OCI-M1 (cell line): ENCODE data around the gene SCN2B.
"Not testable (repeated sequence)": the region's sequence is repeated elsewhere in the genome, so short reads cannot be mapped to it uniquely, and the experiment has no call there.

Experiments
- DNase-seq: peaks from one replicate; lab custom pipeline; 2025; lab: John Stamatoyannopoulos, UW

SCN2B gene

DNA sequence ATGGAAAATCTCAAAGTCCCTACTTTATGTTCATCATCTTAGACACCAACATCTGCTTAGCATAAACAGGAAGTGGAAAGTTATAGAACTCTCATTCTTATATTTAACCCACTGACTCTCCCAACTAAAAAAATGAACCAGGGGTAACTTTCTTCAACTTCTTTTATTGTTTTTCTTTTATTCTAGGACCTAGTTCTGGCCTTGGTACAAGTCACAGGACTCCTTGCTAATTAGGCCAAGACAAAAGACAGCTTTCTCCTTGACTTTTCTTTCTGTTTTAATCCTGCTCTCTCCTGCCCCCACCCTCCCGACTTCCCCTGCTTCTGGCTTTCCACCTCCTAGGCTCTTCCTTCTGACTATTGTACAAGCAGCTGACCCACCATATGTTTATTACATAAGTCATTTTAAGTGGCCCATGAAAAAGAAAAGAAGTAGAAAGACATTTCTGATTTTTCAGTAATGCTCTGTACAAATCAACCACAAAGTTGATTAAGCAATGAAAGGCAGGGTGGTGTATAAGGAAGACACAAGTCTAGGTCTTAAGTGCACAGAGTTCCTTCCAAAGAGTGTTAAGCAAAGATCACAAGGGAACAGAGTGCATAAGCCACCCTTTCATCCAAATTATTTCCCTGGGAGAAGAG lies 30.1 kb upstream of the SCN2B start:
- peak; percentile 82 for DNase-seq

DNA sequence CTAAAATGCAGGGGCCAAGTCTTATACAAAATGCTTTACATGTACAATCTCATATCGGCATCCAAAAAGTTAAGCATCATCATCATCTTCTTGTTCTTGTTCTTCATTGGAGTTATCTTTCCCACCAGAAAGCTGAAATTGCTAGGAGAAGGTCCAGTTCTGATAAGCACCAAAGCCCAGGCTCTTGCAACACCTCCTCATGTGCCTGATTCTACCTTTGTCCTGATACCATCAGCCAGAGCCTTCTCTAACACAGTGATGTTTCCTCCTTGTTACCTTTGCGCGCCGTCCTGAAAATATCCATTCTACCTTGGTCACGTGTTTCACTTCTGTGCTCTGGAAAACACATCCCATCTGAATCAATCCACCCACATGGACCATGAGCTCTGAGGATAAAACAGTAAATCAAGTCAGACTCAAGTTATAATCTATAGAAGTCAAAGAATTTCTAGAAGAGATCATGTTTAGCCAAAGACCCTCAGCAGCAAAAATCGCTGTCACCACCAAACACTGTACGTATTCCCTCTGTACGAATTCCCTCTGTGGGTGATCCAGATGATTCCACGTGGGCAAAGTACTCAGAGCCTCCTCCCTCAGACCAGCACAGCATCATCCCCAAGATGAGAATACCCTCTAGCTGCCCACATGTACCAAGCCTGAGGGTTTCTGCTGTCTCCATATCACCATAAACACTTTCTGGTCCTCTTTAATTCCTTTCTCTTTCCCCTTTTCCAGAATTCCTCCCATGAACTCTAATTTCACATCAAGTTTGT lies 29.4 kb upstream of the SCN2B start:
- no peak for DNase-seq

DNA sequence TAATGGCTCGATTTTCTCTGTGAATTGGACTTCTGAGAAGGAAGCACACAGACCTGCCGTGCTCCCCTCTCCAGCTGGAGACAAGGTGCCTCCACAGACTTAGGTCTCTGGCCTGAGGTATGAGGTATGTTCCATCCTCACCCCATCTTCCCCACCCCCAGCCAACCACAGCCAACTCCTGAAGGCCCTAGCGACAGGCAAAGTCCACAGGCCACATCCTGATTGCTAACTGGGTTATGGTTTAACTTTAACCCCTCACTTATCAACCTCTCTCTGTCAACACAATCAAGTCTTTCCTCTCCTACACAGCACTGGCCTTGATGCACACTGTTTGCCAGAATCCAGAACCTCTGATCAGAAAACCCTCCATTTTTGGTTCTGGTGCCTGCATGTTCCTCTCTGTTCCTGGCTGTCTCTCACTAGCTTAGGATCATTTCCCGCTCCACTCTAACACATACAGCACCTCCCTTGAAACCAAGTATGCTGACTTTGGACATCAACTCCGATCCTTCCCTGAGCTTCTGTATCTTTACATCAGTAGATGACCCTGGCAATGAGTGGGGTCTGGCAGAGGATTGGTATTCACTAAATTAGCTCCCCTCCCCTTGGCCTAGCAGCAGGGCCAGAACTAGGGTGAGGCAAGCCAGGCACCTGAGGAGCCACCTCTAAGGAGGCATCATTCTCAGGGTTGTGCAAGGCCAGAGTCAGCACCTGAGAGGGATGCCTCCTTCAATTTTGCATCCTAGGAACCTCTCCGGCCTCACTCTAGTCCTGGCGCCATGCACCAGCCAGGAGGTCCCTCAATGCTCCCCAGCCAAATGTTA lies 26.4 kb upstream of the SCN2B start:
- peak; percentile 54 for DNase-seq

DNA sequence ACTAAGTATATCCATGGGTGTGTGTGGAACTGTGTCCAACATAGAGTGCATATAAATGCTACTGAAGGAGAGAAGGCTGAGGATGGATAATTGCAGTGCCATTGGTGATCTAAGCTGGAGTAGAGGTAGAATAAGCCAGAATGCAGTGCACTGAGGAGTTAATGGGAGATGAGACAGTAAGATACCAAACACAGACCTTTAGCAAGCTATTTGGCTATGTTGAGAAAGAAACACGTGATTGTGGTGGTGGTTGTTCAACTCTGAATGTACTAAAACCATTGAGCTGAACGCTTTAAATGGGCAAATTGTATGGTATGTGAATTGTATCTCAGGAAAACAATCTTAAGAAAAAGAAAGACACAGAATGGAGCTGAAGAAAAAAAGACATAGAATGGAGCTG lies 25.5 kb upstream of the SCN2B start:
- DNase-seq, result peak; percentile 57

DNA sequence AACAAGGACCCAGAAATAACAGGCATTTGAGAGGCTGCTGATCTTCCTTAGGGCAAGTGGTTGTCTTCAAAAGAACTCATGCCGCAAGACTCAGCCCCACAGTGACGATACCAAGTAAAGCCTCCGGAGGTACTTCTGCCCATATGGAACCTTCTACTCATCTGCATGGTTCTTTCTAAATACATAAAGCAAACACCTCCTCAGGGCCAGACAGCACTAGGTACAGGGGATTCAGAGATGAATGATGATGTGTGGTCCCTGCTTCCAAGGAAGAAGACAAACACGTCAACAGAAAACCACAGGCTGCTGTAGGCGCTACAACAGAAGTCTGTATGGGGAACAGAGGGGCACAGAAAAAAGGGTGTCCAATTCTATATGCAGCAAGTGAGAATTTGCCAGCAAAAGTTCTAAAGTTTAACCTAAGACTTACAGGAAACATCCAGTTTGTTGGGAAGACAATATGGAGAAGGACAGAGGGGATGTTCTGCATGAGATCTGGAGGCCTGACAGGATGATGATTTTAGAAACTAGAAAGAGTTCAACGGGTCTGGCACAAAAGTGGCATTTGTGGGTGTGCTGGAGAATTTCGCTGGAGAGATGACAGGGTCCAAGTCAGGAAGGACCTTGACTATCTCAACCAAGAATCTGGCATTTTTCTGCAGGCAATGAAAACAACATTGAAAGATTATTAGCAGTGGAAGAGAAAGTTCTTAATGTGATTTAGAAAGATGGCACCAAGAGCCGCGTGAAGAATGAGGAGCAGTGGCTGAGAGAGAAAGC lies 24.7 kb upstream of the SCN2B start:
- no peak for DNase-seq

DNA sequence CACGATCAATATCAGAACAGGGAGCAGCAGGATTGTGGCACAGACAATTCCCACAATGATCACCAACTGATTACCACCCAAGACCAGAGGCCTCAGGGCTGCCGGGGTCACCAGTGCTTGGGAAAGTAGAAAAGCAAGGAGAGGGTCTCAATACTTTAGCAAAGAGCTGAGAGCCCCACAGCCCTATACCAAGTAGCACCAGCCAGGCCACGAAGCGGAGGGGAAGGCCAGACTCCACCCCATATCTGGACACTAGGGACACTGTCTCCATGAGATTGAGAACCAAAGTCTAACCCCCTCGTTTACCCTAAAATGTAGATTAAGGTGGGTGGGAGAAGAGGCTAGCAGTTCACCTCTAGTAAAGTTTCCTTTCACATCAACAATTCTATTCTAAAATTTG lies 24.1 kb upstream of the SCN2B start:
- no peak for DNase-seq

DNA sequence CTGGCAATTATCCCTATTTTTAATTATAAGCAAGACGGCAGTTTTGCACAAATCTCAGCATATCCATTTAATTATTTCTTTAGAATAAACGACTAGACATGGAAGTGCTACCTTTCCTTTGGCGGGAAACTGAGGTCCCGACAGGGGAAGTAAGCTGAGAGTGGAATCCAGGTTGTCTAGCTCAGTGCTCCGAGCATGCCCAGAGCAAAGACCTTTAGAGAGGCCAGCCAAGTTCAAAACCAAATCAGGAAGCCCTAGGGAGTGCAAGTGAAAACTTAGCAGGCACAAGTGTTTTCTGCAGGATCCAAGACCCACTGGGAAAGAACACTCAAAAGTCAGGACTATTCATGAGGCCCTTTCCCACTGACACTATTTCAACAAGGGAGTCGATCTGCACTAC lies 22.7 kb upstream of the SCN2B start:
- DNase-seq, result no peak

DNA sequence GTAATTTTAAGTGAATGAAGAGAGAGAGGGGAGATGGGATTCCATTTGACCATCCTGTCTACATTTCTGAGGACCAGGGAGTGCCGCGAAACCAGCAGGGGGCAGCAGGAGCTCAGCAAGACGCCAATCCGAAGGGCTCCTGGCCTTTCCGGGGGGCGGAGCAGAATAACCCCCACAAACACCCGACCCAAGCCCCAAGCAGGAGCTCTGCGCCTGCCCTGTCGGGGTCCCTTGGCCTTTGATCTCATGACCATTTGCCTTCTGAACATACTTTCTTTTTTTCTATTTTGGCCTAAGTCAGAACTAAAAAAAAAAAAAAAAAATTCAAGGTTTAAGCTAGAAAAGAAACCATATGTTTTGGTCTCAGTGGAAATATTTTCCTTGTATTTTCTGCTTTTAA lies 21.9 kb upstream of the SCN2B start:
- peak; percentile 91 for DNase-seq

DNA sequence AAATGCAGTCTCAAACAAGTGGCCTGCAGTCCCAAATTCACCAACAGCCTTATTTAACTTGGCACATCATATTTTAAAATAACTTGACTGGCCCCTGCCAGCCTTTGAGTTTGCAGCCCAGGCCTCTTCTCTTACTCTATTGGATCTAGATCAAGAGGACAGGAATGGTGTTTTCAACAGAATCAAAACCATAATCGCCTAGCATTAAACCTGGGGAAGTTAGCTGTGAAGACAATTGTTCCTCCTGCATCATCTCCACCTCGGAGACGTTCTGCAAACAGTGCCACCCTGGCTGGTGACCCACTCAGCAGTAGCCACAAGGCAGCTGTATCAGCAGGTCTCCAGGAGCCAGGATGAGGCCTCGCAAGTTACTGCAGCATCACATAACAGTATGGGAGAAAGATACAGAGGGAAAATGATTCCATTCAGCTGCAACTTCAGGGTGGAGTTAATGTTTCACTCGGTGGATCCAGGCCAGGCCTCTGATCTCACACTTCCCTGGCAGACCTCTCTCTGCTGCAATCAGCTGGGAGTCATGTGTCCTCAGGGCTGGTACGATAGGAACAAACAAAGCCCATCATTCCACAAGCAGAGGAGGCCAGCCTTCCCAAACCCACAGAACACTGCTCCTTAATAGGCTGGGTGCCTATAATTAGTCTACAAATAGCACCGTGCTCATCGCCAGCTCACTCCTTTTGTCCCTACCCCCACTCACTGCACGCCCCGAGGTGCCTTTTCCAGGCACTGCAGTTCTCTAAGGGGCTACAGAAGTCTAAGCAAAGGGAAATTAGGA lies 18.6 kb upstream of the SCN2B start:
- DNase-seq, result no peak

DNA sequence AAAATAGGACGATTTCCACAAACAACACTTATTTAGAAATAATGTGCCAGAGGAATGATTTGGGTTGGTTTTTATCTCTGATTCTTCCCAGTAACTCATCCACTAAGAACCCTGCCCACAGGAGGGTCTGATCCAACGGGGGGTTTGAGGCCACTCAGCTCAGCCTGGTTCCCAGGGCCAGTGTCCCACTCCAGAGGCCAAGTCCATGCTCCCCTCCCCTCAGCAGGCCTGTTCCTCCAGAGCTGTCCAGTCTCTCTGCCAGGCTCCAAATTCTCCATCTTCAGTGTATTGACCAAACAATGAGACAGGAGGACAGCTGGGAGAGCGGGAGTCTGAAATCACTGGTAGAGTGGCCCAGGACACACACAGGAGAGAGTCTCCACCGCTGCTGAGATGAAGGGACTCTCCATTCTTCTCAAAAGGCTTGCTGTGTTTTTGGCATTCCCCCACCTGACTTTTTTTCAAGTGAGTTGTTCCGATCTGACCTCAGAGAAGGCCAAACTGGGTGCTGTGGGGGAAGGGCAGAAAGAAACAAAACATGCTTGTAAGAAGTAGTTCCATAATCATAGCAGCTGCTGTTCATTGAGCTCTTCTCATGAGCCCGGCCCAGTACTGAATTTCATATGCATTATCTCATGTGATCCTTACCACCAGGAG lies 17.6 kb upstream of the SCN2B start:
- no peak for DNase-seq

DNA sequence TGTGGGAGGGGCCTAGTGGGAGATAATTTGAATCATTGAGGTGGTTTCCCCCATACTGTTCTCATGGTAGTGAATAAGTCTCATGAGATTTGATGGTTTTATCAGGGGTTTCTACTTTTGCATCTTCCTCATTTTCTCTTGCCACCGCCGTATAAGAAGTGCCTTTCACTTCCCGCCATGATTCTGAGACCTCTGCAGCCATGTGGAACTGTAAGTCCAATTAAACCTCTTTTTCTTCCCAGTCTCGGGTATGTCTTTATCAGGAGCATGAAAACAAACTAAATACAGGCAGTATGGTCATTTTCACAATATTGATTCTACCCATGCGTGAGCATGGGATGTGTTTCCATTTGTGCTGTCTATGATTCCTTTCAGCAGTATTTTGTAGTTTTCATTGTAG lies 16.4 kb upstream of the SCN2B start:
- DNase-seq, result not testable (repeated sequence)

DNA sequence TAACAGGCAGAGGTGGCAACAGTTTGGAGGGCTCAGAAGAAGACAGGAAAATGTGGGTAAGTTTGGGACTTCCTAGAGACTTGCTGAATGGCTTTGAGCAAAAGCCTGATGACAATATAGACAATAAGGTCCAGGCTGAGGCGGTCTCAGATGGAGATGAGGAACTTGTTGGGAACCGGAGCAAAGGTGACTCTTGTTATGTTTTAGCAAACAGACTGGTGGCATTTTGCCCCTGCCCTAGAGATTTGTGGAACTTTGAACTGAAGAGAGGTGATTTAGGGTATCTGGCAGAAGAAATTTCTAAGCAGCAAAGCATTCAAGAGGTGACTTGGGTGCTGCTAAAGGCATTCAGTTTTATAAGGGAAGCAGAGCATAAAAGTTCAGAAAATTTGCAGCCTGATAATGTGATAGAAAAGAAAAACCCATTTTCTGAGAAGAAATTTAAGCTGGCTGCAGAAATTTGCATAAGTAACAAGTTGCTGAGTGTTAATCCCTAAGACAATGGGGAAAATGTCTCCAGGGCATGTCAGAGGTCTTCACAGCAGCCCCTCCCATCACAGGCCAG lies 14.6 kb upstream of the SCN2B start:
- DNase-seq, result not testable (repeated sequence)

DNA sequence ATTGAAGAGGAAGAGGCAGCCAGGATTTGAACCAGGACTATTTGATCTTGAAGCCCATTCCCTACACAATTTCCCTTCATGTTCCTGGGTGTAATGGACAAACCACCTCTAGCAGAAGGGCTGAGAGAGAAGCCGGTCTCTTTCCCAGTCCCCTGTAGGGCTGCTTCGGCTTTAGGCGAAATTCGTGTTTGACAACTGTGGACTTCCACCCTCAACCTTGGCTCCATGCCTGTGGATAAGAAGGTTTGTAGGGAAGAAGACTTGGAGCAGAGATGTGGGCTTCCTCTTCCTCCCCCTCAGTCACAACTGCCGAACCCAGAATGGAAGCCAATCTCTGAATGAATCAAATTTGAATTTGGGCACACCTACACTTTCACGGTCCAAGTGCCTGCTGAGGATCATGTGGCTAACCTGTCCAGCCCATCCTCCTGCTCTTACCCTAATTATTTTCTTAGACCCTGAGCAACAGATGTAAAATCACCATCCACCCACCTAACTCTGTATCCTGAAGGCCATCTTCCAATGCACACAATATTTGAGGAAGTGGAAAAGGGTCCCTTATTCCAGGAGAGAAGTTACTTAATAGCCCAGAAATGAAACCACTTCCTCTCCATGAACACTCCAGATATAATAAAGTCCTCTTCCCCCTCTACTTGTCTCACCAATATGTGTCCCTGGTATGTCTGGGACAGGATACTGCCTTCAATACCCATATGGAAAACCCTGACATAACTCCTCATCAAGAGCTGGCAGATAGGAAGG lies 10.1 kb upstream of the SCN2B start:
- peak; percentile 38 for DNase-seq

DNA sequence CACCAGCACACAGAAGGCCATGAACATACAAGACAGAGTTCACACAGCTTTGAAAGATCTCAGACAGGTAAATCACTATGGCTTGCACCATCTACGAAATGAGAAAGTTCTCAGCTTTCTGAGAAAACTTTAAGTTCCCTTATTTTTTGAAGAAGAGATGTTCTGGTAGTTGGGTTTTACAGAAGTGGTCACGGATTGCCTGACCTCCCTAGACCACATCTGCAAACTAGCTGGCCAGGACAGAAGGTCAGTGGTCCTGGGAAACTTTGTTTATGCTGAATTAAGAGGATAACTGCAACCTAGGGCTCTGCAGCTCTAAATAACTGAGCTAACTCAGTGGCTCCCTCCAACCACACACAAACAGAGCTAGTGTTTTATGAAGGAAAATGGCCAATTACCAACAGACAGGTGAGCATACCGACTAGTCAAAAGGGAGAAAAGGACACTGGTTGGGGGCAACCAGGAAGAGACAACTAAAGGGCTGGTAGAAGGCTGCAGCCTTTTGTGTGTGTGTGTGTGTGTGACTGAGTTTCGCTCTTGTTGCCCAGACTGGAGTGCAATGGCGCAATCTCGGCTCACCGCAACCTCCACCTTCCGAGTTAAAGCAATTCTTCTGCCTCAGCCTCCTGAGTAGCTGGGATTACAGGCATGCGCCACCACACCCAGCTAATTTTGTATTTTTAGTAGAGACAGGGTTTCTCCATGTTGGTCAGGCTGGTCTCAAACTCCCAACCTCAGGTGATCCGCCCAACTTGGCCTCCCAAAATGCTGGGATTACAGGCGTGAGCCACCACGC lies 8.5 kb upstream of the SCN2B start:
- peak; percentile 64 for DNase-seq

DNA sequence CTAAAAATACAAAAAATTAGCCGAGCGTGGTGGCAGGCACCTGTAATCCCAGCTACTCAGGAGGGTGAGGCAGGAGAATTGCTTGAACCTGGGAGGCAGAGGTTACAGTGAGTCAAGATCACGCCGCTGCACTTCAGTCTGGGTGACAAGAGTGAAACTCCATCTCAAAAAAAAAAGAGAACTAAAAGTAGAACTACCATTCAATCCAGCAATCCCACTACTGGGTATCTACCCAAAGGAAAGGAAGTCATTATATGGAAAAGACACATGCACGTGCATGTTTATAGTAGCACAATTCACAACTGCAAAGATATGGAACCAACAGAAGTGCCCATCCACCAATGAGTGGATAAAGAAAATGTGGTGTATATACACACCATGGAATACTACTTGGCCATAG lies 7.3 kb upstream of the SCN2B start:
- not testable (repeated sequence) for DNase-seq

DNA sequence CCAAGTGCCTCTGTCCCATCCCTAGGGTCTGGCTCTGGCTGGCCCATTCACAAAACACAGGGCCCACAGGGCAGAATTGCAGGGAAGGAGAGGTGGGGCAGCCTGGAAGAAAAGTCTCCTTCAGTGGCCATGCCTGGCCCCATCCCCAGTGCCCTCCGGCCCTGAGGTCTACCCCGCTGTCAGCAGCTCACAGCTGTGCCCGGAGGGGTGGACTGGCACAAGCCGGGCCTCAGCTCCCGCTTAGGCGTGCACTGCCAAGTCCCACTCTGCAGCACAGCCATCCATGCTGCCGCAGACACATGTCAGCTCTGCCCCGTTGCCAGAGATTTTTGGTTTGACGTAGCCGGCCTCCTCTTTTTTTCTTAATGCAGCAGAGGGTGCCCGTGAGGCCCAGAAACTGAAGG lies 3.9 kb upstream of the SCN2B start:
- DNase-seq, result peak; percentile 69

DNA sequence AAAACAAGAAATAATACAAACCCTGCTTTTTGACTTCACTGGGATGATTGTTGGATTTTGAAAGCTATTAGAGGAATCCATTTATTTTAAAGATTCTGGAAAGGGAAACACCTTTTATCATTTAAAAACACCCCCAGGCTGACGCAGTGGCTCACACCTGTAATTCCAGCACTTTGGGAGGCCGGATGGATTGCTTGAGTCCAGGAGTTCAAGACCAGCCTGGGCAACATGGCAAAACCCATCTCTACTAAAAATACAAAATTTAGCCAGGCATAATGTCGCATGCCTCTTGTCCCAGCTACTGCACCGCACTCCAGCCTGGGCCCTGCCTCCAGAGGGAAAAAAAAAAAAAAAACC lies 317 bp upstream of the SCN2B start:
- DNase-seq, result no peak

DNA sequence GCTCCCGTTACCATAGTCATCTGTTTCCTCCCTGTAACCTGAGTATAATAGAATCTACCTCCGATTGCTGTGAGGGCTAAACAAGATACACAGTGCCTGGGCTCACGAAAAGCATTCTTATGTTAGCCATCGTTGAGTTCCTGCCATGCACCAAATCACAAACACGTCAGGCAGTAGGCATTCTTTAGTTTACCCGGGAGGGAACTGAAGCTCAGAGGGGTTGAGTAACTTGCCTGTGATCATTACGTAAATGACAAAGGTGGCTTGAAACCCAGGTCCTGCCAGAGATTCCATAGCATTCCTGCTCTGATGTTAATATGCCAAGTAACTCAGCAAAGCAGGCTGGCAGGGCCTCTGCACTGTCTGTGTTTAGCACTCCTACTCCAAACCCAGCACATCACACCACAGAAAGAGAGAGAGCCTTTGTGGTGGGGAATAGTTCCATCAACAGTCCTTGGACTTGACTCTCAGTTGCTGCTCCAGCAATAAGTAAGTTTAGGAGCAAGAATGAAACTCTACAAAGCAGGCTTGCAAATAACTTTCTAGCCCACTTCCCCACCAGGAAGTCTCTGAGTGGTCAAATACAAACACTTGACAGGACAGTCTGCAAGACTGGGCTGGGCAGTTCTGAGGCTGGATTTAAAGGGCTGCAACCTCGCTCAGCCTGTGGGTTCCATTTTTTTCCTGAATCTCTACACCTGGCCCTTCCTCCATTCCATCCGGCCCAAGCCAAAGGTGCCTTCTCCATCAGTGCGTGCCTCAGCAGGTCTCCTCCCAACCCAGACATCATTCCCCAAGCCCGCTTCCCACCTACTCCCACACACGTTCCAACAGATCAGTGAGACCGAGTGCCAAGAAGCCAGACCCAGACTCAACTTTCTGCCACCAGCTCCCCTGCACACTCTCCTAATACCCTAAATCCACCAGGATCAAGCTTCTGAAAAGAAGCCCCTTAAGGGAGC lies 1.1 kb downstream of the SCN2B start:
- DNase-seq, result no peak
